ENCODE results near the gene PDGFD. TPM values are rescaled to one million over a fixed set of nuclear protein-coding genes. Genes with fewer than 3 reads are reported as not detected.

The PDGFD gene
- total and polyA plus RNA-seq, 2 donors (not counting 1 experiment from before 2014, with no cell fraction given), result 0.07 to 0.71 TPM

DNA sequence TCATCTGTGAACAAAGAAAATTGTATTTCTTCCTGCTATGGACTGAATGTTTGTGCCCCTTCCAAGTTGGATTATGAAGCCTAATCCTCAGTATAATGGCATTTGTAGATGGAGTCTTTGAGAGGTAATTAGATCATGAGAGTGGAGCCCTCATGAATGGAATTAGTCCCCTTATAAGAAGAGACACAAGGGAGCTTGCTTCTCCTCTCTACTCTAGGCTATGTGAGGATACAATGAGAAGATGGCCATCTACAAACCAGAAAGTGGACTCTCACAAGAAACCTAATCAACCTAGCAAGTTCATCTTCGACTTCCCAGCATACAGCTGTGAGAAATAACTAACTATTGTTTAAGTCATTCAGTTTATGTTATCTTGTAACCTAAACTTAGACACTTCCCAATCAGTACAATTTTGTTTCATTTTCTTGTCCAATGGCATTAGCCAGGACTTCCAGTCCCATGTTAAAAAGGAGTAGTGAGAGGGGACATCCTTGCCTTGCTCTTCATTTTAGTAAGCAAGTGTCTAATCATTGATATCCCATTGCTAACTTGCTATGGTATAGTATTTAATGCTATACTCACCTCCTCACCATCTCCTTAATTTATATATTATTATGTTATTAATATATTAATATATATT lies 45.7 kb downstream of the PDGFD start:
- Mint-ChIP-seq H3K27ac (no peak overlapping the region), H3K4me3 (no peak overlapping the region), H3K9me3 (ENCODE audit: insufficient read depth) (peaks cover 10% of the 10 kb centered on the region), H3K27me3 (no peaks in the 10 kb centered on the region), H3K4me1 (no peaks in the 10 kb centered on the region)
- DNase-seq (no peak), ATAC-seq (ENCODE audit: low read depth) (no peak)
- ChIA-PET CTCF (no interaction called here), POLR2A (no interaction called here)
- Histone ChIP-seq H4K20me1 (ENCODE audit: control insufficient read depth, insufficient read depth, low read length, poor library complexity, severe bottlenecking) (no peaks in the 10 kb centered on the region), H3K36me3 (replicated peaks in 1 of 2; ENCODE audit: control extremely low read depth in 1 of 2, control insufficient read depth in 1 of 2, extremely low read depth in 1 of 2, insufficient read depth in 2 of 2, low read length in 1 of 2) (no peaks in the 10 kb centered on the region), H3K79me2 (ENCODE audit: control insufficient read depth, insufficient read depth, low read length) (no peaks in the 10 kb centered on the region), H3K4me1 (ENCODE audit: control insufficient read depth in 2 of 2, insufficient read depth in 2 of 2, low read length in 2 of 2) (no peaks in the 10 kb centered on the region), H3K27ac (ENCODE audit: low read length in 2 of 2) (no peak overlapping the region), H3K9ac (ENCODE audit: low read length) (no peak overlapping the region), H3K4me2 (replicated peaks; ENCODE audit: low read depth, low read length, poor library complexity, severe bottlenecking) (no peak overlapping the region), H3K27me3 (replicated peaks in 1 of 4; ENCODE audit: control extremely low read depth in 1 of 4, control insufficient read depth in 3 of 4, insufficient read depth in 4 of 4, low read length in 3 of 4) (no peaks in the 10 kb centered on the region), H3K4me3 (ENCODE audit: control extremely low read depth in 1 of 5, extremely low read depth in 1 of 5, insufficient read depth in 1 of 5, low read depth in 2 of 5, low read length in 4 of 5) (no peak overlapping the region), H3K9me3 (ENCODE audit: control extremely low read depth in 1 of 3, control insufficient read depth in 2 of 3, insufficient read depth in 1 of 3, low read length in 2 of 3) (no peaks in the 10 kb centered on the region), H2AFZ (ENCODE audit: insufficient read depth, low read depth, low read length, poor library complexity, severe bottlenecking) (no peak overlapping the region)
- no CpG with 5 or more reads among the region's 1 CpG for WGBS (ENCODE audit: insufficient coverage)
- intact Hi-C loops (cut with micrococcal nuclease), result no loop called here
- TF ChIP-seq, protein P1, sequence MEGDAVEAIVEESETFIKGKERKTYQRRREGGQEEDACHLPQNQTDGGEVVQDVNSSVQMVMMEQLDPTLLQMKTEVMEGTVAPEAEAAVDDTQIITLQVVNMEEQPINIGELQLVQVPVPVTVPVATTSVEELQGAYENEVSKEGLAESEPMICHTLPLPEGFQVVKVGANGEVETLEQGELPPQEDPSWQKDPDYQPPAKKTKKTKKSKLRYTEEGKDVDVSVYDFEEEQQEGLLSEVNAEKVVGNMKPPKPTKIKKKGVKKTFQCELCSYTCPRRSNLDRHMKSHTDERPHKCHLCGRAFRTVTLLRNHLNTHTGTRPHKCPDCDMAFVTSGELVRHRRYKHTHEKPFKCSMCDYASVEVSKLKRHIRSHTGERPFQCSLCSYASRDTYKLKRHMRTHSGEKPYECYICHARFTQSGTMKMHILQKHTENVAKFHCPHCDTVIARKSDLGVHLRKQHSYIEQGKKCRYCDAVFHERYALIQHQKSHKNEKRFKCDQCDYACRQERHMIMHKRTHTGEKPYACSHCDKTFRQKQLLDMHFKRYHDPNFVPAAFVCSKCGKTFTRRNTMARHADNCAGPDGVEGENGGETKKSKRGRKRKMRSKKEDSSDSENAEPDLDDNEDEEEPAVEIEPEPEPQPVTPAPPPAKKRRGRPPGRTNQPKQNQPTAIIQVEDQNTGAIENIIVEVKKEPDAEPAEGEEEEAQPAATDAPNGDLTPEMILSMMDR (IDR thresholded peaks at IDR 0.05), result no peak
- TF ChIP-seq EZH2 (IDR thresholded peaks at IDR 0.05; ENCODE audit: borderline replicate concordance, insufficient read depth, low read depth, low read length, poor library complexity, severe bottlenecking), result no peak

DNA sequence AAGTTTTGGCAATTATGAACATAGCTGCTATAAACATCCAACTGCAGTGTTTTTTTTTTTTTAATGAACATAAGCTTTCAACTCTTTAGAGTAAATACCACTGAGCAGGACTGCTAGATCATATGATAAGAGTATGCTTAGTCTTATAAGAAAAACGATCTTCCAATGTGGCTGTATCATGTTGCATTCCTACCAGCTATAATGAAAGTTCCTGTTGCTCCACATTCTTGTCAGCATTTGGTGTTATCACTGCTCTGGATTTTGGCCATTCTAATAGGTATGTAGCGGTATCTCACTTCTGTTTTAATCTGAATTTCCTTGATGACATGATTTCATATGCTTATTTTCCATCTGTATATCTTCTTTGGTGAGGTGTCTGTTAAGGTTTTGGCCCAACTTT lies 50.4 kb downstream of the PDGFD start:
- H4K20me1 ChIP-seq (ENCODE audit: control insufficient read depth, insufficient read depth, low read length, poor library complexity, severe bottlenecking), result no peaks in the 10 kb centered on the region
- DNase-seq (no peak), ATAC-seq (ENCODE audit: low read depth) (no peak)
- no peaks in the 10 kb centered on the region for H3K9me3 ChIP-seq (ENCODE audit: control extremely low read depth in 1 of 3, control insufficient read depth in 2 of 3, insufficient read depth in 1 of 3, low read length in 2 of 3)
- H3K36me3 ChIP-seq (replicated peaks in 1 of 2; ENCODE audit: control extremely low read depth in 1 of 2, control insufficient read depth in 1 of 2, extremely low read depth in 1 of 2, insufficient read depth in 2 of 2, low read length in 1 of 2), result no peaks in the 10 kb centered on the region
- no peaks in the 10 kb centered on the region for H3K27me3 Mint-ChIP-seq
- H3K4me2 ChIP-seq (replicated peaks; ENCODE audit: low read depth, low read length, poor library complexity, severe bottlenecking), result no peak overlapping the region
- intact Hi-C loops (cut with micrococcal nuclease), result no loop called here
- H3K27me3 ChIP-seq (replicated peaks in 1 of 4; ENCODE audit: control extremely low read depth in 1 of 4, control insufficient read depth in 3 of 4, insufficient read depth in 4 of 4, low read length in 3 of 4), result no peaks in the 10 kb centered on the region
- H2AFZ ChIP-seq (ENCODE audit: insufficient read depth, low read depth, low read length, poor library complexity, severe bottlenecking), result no peak overlapping the region
- H3K9me3 Mint-ChIP-seq (ENCODE audit: insufficient read depth), result peaks cover 12% of the 10 kb centered on the region
- H3K4me3 ChIP-seq (ENCODE audit: control extremely low read depth in 1 of 5, extremely low read depth in 1 of 5, insufficient read depth in 1 of 5, low read depth in 2 of 5, low read length in 4 of 5), result no peak overlapping the region
- no peaks in the 10 kb centered on the region for H3K79me2 ChIP-seq (ENCODE audit: control insufficient read depth, insufficient read depth, low read length)
- no peak overlapping the region for H3K4me3 Mint-ChIP-seq
- no peaks in the 10 kb centered on the region for H3K4me1 Mint-ChIP-seq
- H3K9ac ChIP-seq (ENCODE audit: low read length), result no peak overlapping the region
- H3K27ac Mint-ChIP-seq, result no peak overlapping the region
- H3K4me1 ChIP-seq (ENCODE audit: control insufficient read depth in 2 of 2, insufficient read depth in 2 of 2, low read length in 2 of 2), result no peaks in the 10 kb centered on the region
- TF ChIP-seq EZH2 (IDR thresholded peaks at IDR 0.05; ENCODE audit: borderline replicate concordance, insufficient read depth, low read depth, low read length, poor library complexity, severe bottlenecking), result no peak
- TF ChIP-seq, protein P1 (IDR thresholded peaks at IDR 0.05), result no peak
- no CpG with 5 or more reads among the region's 2 CpGs for WGBS (ENCODE audit: insufficient coverage)
- ChIA-PET CTCF (interaction anchor here (0.7 kb wide), 1 partner anchor 546 kb away, joined by 3 read pairs; no protein-coding TSS in a partner anchor), POLR2A (no interaction called here)
- no peak overlapping the region for H3K27ac ChIP-seq (ENCODE audit: low read length in 2 of 2)

All from B cell (primary cell).